Astrocyte of the hippocampus (primary cell): Measurements from ENCODE around the gene NAIF1.
"Not testable (repeated sequence)": the region's sequence is repeated elsewhere in the genome, so short reads cannot be mapped to it uniquely, and the experiment has no call there.

Experiments used
- DNase-seq: peaks from one replicate; pipeline ENCODE4 v3.0.0; 2011; ENCODE audit warnings: low read depth, low spot score

NAIF1 gene

GRCh38 chr9:128088253-128088945, 21.3 kb upstream of the NAIF1 start:
- no peak for DNase-seq

GRCh38 chr9:128087262-128087661, 20.1 kb upstream of the NAIF1 start:
- DNase-seq = no peak

- no peak for DNase-seq
These were observed 18.8 kb upstream of the NAIF1 start for GRCh38 chr9:128085943-128086342.

GRCh38 chr9:128084746-128085145, 17.6 kb upstream of the NAIF1 start:
- peak; percentile 39 for DNase-seq

- DNase-seq = no peak
These were observed 15.0 kb upstream of the NAIF1 start for GRCh38 chr9:128082151-128082550.

- DNase-seq = peak; percentile 27
These were observed 13.9 kb upstream of the NAIF1 start for GRCh38 chr9:128081056-128081455.

- DNase-seq = no peak
These were observed 13.1 kb upstream of the NAIF1 start for GRCh38 chr9:128080206-128080605.

- peak; percentile 30 for DNase-seq
These were observed 11.6 kb upstream of the NAIF1 start for GRCh38 chr9:128078504-128079434.

GRCh38 chr9:128077847-128078503, 10.9 kb upstream of the NAIF1 start:
- DNase-seq = no peak

GRCh38 chr9:128073253-128073886, 6.2 kb upstream of the NAIF1 start:
- no peak for DNase-seq

GRCh38 chr9:128072144-128073021, 5.3 kb upstream of the NAIF1 start:
- peak; percentile 84 for DNase-seq

- not testable (repeated sequence) for DNase-seq
These were observed 4.4 kb upstream of the NAIF1 start for GRCh38 chr9:128071475-128071874.

GRCh38 chr9:128070874-128071273, 3.8 kb upstream of the NAIF1 start:
- DNase-seq = no peak

- peak; percentile 23 for DNase-seq
These were observed 1.5 kb upstream of the NAIF1 start for GRCh38 chr9:128068386-128069205.

- peak; percentile 100 for DNase-seq
These were observed 695 bp upstream of the NAIF1 start, which contains the start of gene SLC25A25 for GRCh38 chr9:128067645-128068385. TSS of gene SLC25A25 (plus strand) at chr9:128068232. CDS start at chr9:128068320, 88 bp downstream.

GRCh38 chr9:128065907-128066712, 1.0 kb downstream of the NAIF1 start:
- DNase-seq = no peak

GRCh38 chr9:128062846-128063831, 4.0 kb downstream of the NAIF1 start:
- DNase-seq = no peak
